Activated T-cell treated with anti-CD3 and anti-CD28 coated beads for 4 hours (primary cell): Measurements from ENCODE around the gene ZNF614.
"Not testable (repeated sequence)": the region's sequence is repeated elsewhere in the genome, so short reads cannot be mapped to it uniquely, and the experiment has no call there.

Experiments used
- DNase-seq: peaks from one replicate; pipeline ENCODE4 v3.0.0-alpha.2; 2020

The ZNF614 gene

GRCh38 chr19:52028027-52028779, at the start of gene ZNF614:
ZNF614 (minus strand) TSS chr19:52028379; CDS start chr19:52025745, 2,634 bp downstream.
- peak; percentile 81 for DNase-seq

- no peak for DNase-seq
Observed at GRCh38 chr19:52070496-52070895, 42.3 kb upstream of the ZNF614 start.

DNA sequence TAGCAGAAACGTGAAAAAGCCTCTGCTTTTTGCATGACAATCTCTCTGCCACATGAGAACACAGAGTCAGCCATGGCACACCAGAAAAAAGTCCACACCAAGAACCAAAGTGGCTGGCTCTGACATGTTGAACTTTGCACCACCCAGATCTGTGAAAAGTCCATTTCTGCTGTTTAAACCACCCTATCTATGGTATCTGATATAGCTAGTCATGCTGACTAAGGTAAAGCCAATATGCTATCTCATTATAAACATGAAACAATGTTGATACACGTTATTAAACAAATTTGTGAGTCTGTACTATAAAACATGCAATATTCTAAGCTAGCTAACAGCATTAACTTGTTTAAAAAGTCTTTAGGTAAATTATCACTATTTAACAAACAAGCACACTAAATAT, 41.5 kb upstream of the ZNF614 start:
- no peak for DNase-seq

DNA sequence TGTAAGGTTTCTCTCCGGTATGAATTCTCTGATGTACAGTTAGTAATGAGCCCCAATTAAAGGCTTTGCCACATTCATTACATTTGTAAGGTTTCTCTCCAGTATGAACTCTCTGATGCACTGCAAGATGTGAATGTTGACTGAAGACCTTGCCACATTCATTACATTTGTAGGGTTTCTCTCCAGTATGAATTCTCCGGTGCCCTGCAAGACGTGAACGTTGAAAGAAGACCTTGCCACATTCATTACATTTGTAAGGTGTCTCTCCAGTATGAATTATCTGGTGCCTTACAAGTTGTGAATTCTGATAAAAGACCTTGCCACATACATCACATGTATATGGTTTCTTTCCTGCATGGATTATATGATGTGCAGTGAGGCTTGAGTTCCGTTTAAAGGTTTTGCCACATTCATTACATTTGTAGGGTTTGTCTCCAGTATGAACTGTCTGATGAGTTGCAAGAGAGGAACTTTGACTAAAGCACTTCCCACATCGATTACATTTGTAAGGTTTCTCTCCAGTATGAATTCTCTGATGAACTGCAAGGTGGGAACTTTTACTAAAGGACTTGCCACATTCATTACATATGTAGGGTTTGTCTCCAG, 38.2 kb upstream of the ZNF614 start:
- DNase-seq: no peak

GRCh38 chr19:52065399-52065798, 37.2 kb upstream of the ZNF614 start:
- no peak for DNase-seq

- not testable (repeated sequence) for DNase-seq
Observed at GRCh38 chr19:52056480-52056879, 28.3 kb upstream of the ZNF614 start.

GRCh38 chr19:52051736-52052135, 23.6 kb upstream of the ZNF614 start:
- not testable (repeated sequence) for DNase-seq

- DNase-seq: peak; percentile 74
Observed at GRCh38 chr19:52048555-52049501, 20.6 kb upstream of the ZNF614 start, which contains the start of gene ZNF432. ZNF432 (minus strand) TSS chr19:52048838; CDS start chr19:52046868, 1,970 bp downstream.

DNA sequence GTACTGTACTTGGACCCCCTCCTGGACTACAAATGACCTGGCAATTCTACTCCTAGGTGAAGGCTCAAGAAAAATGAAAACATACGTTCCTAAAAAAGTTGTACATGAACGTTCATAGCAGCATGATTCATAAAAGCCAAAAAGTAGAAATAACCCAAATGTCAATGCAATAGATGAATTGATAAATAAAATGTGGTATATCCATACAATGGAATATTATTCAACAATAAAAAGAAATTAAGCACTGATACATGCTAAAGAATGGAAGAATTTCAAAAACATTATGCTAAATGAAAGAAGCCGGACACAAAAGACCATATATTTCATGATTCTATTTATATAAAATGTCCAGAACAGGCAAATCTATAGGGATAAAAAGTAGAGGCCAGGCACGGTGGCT, 11.0 kb upstream of the ZNF614 start:
- no peak for DNase-seq

DNA sequence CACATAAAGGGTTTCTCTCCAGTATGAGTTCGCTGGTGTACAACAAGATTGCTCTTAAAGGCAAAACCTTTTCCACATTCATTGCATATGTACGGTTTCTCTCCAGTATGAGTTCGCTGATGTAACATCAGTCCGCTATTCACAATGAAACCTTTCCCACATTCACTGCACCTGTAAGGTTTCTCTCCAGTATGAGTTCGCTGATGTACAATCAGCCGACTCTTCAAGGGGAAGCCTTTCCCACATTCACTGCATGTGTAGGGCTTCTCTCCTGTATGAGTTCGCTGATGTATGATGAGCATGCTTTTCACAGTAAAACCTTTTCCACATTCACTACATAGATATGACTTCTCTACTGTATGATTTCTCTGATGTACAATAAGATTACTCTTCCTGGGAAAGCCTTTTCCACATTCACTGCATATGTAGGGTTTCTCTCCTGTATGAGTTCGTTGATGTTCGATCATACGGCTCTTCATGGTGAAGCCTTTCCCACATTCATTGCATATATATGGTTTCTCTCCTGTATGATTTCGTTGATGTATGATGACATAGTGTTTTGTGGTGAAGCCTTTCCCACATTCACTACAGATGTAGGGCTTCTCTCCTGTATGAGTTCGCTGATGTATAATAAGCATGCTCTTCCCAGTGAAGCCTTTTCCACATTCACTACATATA, 6.0 kb upstream of the ZNF614 start:
- DNase-seq: no peak

- no peak for DNase-seq
Observed at GRCh38 chr19:52028780-52029123, 573 bp upstream of the ZNF614 start.

DNA sequence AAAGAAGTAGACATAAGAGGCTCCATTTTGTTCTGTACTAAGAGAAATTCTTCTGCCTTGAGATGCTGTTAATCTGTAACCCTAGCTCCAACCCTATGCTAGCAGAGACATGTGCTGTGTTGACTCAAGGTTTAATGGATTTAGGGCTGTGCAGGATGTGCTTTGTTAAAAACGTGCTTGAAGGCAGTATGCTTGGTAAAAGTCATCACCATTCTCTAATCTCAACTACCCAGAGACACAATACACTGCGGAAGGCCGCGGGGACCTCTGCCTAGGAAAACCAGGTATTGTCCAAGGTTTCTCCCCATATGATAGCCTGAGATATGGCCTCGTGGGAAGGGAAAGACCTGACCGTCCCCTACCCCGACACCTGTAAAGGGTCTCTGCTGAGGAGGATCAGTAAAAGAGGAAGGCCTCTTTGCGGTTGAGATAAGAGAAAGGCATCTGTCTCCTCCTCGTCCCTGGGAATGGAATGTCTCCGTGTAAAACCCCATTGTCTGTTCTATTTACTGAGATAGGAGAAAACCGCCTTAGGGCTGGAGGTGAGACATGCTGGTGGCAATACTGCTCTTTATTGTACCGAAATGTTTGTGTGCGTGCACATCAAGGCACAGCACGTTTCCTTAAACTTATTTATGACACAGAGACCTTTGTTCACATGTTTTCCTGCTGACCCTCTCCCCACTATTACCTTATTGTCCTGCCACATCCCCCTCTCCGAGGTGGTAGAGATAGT, 1.8 kb downstream of the ZNF614 start:
- DNase-seq: not testable (repeated sequence)

DNA sequence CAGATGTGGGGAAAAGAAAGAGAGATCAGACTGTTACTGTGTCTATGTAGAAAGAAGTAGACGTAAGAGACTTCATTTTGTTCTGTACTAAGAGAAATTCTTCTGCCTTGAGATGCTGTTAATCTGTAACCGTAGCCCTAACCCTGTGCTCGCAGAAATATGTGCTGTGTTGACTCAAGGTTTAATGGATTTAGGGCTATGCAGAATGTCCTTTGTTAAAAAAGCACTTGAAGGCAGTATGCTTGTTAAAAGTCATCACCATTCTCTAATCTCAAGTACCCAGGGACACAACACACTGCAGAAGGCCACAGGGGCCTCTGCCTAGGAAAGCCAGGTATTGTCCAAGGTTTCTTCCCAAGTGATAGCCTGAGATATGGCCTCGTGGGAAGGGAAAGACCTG, 3.7 kb downstream of the ZNF614 start:
- not testable (repeated sequence) for DNase-seq

GRCh38 chr19:52022193-52022592, 6.0 kb downstream of the ZNF614 start:
- no peak for DNase-seq

- no peak for DNase-seq
Observed at GRCh38 chr19:52020506-52020905, 7.7 kb downstream of the ZNF614 start.

- DNase-seq: no peak
Observed at GRCh38 chr19:52010674-52011073, 17.5 kb downstream of the ZNF614 start.

- DNase-seq: peak; percentile 85
Observed at GRCh38 chr19:52007806-52008557, 20.2 kb downstream of the ZNF614 start, which contains the start of gene ZNF615. ZNF615 (minus strand) TSS chr19:52008211; CDS start chr19:52003711, 4,500 bp downstream.

- DNase-seq: no peak
Observed at GRCh38 chr19:52007451-52007805, 20.8 kb downstream of the ZNF614 start.

- DNase-seq: no peak
Observed at GRCh38 chr19:51994048-51994644, 34.0 kb downstream of the ZNF614 start.

- no peak for DNase-seq
Observed at GRCh38 chr19:51993422-51993821, 34.8 kb downstream of the ZNF614 start.
